ENCODE data around the gene SERGEF.

GRCh38 chr11:18013790-18014507 is 1.1 kb upstream of the SERGEF start:
- no peak for TF ChIP-seq CTCF (IDR thresholded peaks at IDR 0.05; ENCODE audit: low read depth, low read length, poor library complexity, severe bottlenecking)
- no peak for TF ChIP-seq EZH2phosphoT487 (IDR thresholded peaks at IDR 0.05; ENCODE audit: borderline replicate concordance, low read length)
